T-helper 1 cell treated with Interleukin-12 subunit alpha and Interleukin-12 subunit beta and Interleukin-4 antibody, amounts not matched to agents 30 μg/mL and 1 μg/mL, for 36 hours (primary cell): ENCODE data around the gene FIBIN.
"Not testable (repeated sequence)": the region's sequence is repeated elsewhere in the genome, so short reads cannot be mapped to it uniquely, and the experiment has no call there.

Experiments used
- H3K27ac Mint-ChIP-seq: one replicate; pipeline ENCODE4 v1.8.0; 2021; ENCODE audit warnings: mild to moderate bottlenecking, mixed read lengths
- H3K27me3 Mint-ChIP-seq: one replicate; pipeline ENCODE4 v1.8.0; 2021; ENCODE audit warnings: low read depth, mixed read lengths
- H3K36me3 Mint-ChIP-seq: one replicate; pipeline ENCODE4 v1.8.0; 2021; ENCODE audit warnings: low read depth, mixed read lengths
- H3K4me1 Mint-ChIP-seq: one replicate; pipeline ENCODE4 v1.8.0; 2021; ENCODE audit warnings: low read depth, mixed read lengths
- H3K4me3 Mint-ChIP-seq: one replicate; pipeline ENCODE4 v1.8.0; 2021; ENCODE audit warnings: mild to moderate bottlenecking, moderate library complexity, mixed read lengths
- H3K9me3 Mint-ChIP-seq: one replicate; pipeline ENCODE4 v1.8.0; 2021; ENCODE audit warnings: mixed read lengths

FIBIN gene

GRCh38 chr11:26995701-26996460, 2.0 kb downstream of the FIBIN start:
- Mint-ChIP-seq H3K4me1 (no peaks in the 10 kb centered on the region), H3K9me3 (no peaks in the 10 kb centered on the region), H3K4me3 (no peak overlapping the region), H3K27ac (no peak overlapping the region), H3K27me3 (no peaks in the 10 kb centered on the region), H3K36me3 (no peaks in the 10 kb centered on the region)

- Mint-ChIP-seq H3K9me3 (no peaks in the 10 kb centered on the region), H3K36me3 (no peaks in the 10 kb centered on the region), H3K4me1 (no peaks in the 10 kb centered on the region), H3K27me3 (no peaks in the 10 kb centered on the region), H3K27ac (no peak overlapping the region), H3K4me3 (no peak overlapping the region)
Observed at GRCh38 chr11:26997378-26997777, 3.5 kb downstream of the FIBIN start.

- H3K4me3 Mint-ChIP-seq, H3K4me1 Mint-ChIP-seq, H3K27ac Mint-ChIP-seq, H3K36me3 Mint-ChIP-seq, H3K9me3 Mint-ChIP-seq, H3K27me3 Mint-ChIP-seq: not testable (repeated sequence)
Observed at GRCh38 chr11:27001136-27001730, 7.3 kb downstream of the FIBIN start.

GRCh38 chr11:27002431-27002830, 8.5 kb downstream of the FIBIN start:
- Mint-ChIP-seq H3K36me3 (no peaks in the 10 kb centered on the region), H3K9me3 (no peaks in the 10 kb centered on the region), H3K4me1 (no peaks in the 10 kb centered on the region), H3K27ac (no peak overlapping the region), H3K4me3 (no peak overlapping the region), H3K27me3 (no peaks in the 10 kb centered on the region)

- no peak overlapping the region for H3K27ac Mint-ChIP-seq
- H3K27me3 Mint-ChIP-seq, result no peaks in the 10 kb centered on the region
- no peak overlapping the region for H3K4me3 Mint-ChIP-seq
Observed at GRCh38 chr11:27002838-27003237, 8.9 kb downstream of the FIBIN start.

GRCh38 chr11:27004103-27004502, 10.2 kb downstream of the FIBIN start:
- no peaks in the 10 kb centered on the region for H3K4me1 Mint-ChIP-seq
- H3K4me3 Mint-ChIP-seq, result no peak overlapping the region
- no peaks in the 10 kb centered on the region for H3K27me3 Mint-ChIP-seq
- H3K27ac Mint-ChIP-seq, result no peak overlapping the region
- no peaks in the 10 kb centered on the region for H3K9me3 Mint-ChIP-seq
- H3K36me3 Mint-ChIP-seq, result no peaks in the 10 kb centered on the region

More at GRCh38 chr11:27002838-27003237, 8.9 kb downstream of the FIBIN start:
- no peaks in the 10 kb centered on the region for H3K36me3 Mint-ChIP-seq
- no peaks in the 10 kb centered on the region for H3K9me3 Mint-ChIP-seq
- no peaks in the 10 kb centered on the region for H3K4me1 Mint-ChIP-seq

- no peak overlapping the region for H3K27ac Mint-ChIP-seq
- no peaks in the 10 kb centered on the region for H3K9me3 Mint-ChIP-seq
- H3K27me3 Mint-ChIP-seq, result no peaks in the 10 kb centered on the region
- no peak overlapping the region for H3K4me3 Mint-ChIP-seq
- H3K4me1 Mint-ChIP-seq, result no peaks in the 10 kb centered on the region
- no peaks in the 10 kb centered on the region for H3K36me3 Mint-ChIP-seq
Observed at GRCh38 chr11:27008811-27009535, 15.1 kb downstream of the FIBIN start.

GRCh38 chr11:27011560-27012233, 17.8 kb downstream of the FIBIN start:
- no peaks in the 10 kb centered on the region for H3K27me3 Mint-ChIP-seq
- no peaks in the 10 kb centered on the region for H3K9me3 Mint-ChIP-seq
- H3K4me1 Mint-ChIP-seq, result no peaks in the 10 kb centered on the region
- H3K27ac Mint-ChIP-seq, result no peak overlapping the region
- H3K4me3 Mint-ChIP-seq, result no peak overlapping the region
- no peaks in the 10 kb centered on the region for H3K36me3 Mint-ChIP-seq

- Mint-ChIP-seq H3K27ac (no peak overlapping the region), H3K9me3 (no peaks in the 10 kb centered on the region), H3K4me1 (no peaks in the 10 kb centered on the region), H3K27me3 (no peaks in the 10 kb centered on the region), H3K4me3 (no peak overlapping the region), H3K36me3 (no peaks in the 10 kb centered on the region)
Observed at GRCh38 chr11:27012234-27012921, 18.5 kb downstream of the FIBIN start.

GRCh38 chr11:27013781-27014361, 20.0 kb downstream of the FIBIN start:
- Mint-ChIP-seq H3K9me3 (no peaks in the 10 kb centered on the region), H3K27me3 (no peaks in the 10 kb centered on the region), H3K27ac (no peak overlapping the region), H3K36me3 (no peaks in the 10 kb centered on the region), H3K4me3 (no peak overlapping the region), H3K4me1 (no peaks in the 10 kb centered on the region)

- H3K4me3 Mint-ChIP-seq, result no peak overlapping the region
- H3K27me3 Mint-ChIP-seq, result no peaks in the 10 kb centered on the region
- no peaks in the 10 kb centered on the region for H3K9me3 Mint-ChIP-seq
Observed at GRCh38 chr11:27018902-27019529, 25.1 kb downstream of the FIBIN start.

GRCh38 chr11:27020751-27021150, 26.8 kb downstream of the FIBIN start:
- no peaks in the 10 kb centered on the region for H3K27me3 Mint-ChIP-seq
- H3K27ac Mint-ChIP-seq, result no peak overlapping the region
- H3K4me1 Mint-ChIP-seq, result no peaks in the 10 kb centered on the region
- no peaks in the 10 kb centered on the region for H3K9me3 Mint-ChIP-seq
- H3K4me3 Mint-ChIP-seq, result no peak overlapping the region
- H3K36me3 Mint-ChIP-seq, result no peaks in the 10 kb centered on the region

More at GRCh38 chr11:27018902-27019529, 25.1 kb downstream of the FIBIN start:
- no peaks in the 10 kb centered on the region for H3K4me1 Mint-ChIP-seq
- no peak overlapping the region for H3K27ac Mint-ChIP-seq
- no peaks in the 10 kb centered on the region for H3K36me3 Mint-ChIP-seq

GRCh38 chr11:27022659-27023251, 28.8 kb downstream of the FIBIN start:
- Mint-ChIP-seq H3K4me1 (no peaks in the 10 kb centered on the region), H3K27ac (no peak overlapping the region), H3K36me3 (no peaks in the 10 kb centered on the region), H3K27me3 (no peaks in the 10 kb centered on the region), H3K4me3 (no peak overlapping the region), H3K9me3 (no peaks in the 10 kb centered on the region)
